CD4-positive, alpha-beta T cell treated with Interferon gamma for 1 hour (primary cell): Measurements from ENCODE around the gene COL25A1.

Experiments used
- DNase-seq: peaks from one replicate; pipeline ENCODE4 v3.0.0-alpha.2; 2020

The COL25A1 gene

DNA sequence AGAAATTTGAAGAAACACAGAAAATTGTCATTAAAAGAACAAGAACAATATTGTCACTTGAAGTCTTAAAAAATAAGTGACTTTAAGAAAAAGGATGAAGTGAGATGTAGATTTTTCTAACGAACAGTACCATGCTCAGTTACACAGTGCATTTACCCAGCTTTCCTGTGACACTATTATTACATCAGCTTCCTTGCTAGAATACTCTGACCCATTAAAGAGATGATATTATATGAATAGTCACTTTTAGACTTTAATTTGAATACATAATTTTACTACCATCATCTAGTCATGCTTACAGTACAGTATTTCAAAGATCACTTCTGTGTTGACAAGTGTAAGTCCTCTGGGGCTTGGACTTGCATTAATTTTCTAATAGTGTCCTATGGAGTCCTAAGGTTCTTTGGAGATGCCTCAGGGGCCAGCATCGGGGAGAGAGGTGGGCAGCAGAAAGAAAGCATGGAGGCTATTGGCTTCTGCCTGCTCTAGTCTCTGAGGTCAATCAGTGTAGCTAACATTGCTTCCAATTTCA is 10.7 kb downstream of the COL25A1 start:
- DNase-seq = no peak

DNA sequence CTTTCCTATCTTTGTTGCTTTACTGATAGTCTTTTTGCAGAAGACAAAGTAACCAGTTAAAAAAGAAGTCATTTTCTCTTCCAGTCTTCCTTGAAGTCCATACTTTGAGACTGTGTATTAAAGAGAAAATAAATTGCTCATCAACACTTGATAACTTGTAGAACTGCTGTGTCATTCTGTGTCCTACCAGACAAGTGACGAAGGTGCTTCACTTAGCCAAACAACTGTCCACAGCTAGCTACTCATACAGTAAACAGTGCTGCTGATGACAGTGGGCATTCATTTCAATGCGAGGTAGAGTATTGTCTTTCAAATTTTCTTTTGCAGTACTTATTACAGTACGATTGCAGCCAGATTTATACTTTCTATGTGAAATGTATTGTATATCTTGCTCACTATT is 11.5 kb downstream of the COL25A1 start:
- DNase-seq = no peak

DNA sequence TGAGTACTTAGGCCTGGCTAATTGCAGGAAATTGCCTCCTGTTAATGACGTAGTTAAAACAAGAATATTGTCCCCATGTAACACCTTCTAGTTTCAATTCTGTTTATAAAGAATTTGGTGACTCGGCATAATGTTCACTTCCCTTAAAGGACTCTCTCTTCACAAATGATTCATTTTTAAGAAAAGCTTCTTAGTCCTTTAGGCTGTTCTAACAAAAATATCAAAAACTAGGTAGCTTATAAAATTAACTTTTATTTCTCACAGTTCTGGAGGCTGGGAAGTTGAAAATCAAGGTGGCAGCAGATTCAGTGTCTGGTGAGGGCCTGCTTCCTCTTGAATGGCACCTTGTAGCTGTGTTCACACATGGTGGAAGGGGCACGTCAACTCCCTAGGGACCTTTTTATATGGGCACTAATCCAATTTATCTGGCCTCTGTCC is 23.8 kb downstream of the COL25A1 start:
- no peak for DNase-seq

DNA sequence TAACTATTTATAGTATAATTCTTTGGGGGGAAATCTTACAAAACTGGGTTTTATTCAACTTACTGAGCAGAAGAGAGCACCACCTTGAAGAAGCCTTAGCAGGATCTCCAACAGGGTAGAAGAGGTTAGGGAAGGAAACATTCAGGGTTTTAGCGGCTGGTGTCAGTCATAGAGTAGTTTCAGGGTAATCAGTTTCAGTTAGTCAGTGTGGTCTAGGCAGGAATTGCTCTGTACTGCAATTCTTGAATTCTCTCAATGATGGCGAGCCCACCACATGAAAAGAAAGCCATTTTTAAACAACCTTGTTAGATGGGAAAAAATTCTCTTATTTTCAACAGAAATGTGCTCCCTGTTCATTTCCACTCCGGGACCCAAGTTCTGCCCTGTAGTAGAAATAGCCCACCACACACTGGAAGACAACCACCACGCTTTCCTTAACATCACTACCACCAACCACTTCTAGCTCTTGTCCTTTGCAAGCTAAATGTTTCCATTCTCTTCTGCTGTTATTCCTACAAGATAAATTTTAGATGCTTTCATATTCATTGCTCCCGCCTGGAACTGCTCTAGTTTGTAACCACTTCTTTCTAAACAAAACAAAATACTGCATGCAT is 25.9 kb downstream of the COL25A1 start:
- DNase-seq = no peak

DNA sequence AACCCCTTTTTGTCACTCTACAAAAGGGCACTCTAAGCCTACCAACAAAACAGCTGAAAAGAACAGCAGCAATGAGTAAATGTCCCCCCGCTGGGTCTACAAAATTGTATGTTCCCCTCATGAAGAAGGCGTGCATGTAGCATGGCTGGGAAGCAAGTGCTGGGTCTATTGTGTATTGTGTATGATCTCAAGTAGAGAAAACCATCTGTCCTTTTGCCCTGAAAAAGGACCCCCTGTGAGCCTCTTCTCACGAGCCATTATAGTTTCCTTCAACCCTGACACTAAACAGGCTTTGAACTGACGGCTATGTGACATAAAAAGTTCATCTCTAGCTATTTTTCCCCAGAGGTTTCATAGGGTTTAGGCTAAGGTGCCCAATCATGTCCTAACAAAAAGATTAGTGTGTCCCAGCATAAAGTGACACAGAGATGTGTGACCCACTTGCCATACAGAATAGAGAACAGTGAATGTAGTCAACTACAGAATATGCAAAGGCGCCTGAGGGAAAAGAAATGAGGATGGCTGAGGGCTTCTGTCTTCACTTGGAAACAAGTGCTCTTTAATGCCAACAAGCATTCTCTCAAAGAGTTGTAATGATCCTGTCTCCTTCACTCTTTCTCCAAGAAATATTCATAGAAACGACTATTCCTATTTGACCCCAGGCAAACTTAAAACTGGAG is 27.3 kb downstream of the COL25A1 start:
- DNase-seq = no peak

DNA sequence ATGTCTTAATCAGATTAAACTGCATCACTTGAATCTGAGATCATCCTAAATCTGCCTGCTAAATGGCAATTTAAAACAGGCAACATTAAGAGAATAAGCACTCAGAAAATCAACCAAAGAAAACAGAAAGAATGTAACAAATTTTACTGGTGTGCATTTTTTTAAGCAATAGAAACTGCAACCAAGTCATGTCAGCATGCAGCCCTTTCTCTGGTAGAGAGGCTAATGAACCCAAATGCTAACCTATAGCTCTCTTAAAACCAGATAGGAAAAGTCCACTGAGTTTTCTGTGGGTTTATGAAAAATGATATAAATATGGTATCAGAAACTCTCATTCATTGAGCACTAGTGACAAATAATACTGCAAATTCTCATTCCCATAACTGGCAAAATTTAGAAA is 35.6 kb downstream of the COL25A1 start:
- DNase-seq = no peak

DNA sequence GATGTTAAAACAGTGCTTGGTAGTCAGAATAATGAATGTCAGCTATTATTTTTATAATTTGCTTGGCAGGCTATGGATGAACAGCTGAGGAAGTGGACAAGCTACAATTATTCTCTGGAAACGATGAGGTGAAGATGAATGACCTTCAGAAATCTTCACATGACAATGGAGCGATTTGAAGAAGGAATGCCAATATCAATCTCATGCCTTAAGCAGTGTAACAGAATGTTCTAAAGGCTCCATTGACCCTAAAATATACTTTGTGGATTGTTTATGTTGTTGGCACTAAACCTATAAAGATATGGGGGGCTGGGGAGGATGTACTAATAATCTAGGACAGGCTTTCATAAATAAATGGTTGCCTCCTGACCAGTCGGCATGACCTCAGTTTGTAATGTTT is 36.2 kb downstream of the COL25A1 start:
- DNase-seq = no peak

DNA sequence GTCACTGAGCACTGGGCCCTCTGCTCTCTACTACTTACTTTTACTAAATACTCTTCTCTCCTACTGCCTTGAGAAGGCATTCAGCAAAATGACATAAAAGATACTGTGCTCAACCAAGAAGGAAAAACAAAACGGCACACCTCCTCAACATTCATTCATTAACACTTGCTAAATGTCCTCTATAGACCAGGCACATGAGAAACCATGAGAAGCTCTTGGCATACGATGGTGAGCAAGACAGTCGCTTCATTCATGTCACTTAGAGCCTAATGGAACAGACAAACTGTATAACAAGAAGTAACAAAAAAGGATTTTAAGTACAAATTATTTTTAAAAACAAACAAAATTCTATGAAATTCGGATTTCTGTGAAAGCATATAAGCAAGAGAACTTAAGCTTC is 38.7 kb downstream of the COL25A1 start:
- no peak for DNase-seq

DNA sequence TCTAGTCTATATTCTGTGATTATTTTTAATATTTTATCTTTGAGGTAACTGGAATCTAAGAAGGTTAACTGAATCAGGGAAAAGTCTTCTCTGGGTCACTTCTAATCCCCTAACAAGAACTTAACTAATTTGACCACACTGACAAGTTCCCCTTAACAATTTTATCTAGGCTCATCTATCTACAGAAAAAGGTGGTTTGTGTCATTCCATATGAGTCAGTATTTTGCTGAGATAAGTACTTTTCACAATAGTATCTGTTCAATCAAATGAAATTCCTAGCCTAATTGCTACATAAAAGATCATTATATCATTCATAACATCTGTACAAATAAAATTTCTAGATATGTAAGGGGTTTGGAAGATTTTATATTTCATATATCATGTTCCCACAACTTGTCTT is 45.6 kb downstream of the COL25A1 start:
- DNase-seq = no peak

DNA sequence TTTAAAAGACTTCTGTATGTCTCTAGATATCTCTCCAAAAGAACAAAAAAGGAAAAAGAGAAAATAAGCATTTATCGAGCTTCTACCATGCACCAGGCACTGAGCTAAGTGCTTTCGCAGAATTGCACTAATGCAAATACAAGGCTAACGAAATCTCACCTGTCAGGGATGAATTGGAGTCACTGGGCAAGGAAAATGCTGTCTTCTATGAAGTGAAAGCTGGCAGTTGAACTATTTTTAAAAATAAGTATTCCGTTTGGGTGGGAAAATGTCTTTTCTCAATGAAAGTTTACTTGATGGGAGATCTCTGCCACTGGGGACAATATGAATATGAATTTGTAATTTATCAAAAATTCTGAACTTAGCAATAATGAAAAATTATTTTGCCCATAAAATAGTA is 47.6 kb downstream of the COL25A1 start:
- DNase-seq = no peak

DNA sequence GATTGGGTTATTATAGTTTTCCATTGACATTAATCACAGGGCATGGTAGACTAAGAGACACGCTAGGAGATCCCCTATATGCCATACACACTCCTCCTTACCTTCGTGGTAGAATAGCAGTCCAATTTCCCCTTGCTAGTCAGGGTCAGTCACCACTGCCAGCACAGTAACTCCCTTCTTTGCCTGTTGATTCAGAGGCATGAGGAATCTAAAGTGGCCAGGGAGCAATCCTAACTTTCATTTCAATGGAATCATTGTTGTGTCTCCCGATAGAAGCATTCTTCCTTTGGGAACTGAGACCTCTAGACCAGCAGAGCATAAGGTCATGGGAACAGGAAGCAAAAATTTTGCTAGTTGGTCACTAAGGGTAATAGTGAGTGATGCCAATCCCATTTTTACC is 51.1 kb downstream of the COL25A1 start:
- no peak for DNase-seq

DNA sequence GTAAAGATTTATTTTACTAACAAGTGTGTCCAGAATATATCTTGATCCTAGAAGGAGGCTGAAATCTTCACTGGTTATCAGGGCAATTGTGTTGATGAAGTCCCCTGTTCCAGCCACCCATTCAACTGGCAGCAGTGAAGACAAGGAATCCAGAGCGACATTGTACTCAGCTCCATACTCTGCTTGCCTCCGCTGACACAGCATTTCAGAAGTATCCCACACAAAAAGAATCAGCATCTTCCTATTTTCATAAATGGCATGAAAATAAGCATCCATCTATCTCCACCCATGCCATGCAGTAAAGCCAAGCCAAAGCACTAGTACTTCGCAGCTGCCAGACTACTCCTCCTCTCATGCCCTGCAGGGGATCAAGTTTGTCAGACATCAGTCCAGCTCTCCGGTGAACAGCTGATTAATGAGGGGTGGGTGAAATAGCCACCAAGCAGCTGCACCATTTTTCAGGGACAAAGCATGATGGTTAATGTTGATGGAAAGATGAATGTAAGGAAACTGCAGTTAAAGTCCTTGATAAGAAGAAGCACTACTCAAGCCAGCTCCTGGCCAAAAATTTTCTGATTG is 54.0 kb downstream of the COL25A1 start:
- no peak for DNase-seq

DNA sequence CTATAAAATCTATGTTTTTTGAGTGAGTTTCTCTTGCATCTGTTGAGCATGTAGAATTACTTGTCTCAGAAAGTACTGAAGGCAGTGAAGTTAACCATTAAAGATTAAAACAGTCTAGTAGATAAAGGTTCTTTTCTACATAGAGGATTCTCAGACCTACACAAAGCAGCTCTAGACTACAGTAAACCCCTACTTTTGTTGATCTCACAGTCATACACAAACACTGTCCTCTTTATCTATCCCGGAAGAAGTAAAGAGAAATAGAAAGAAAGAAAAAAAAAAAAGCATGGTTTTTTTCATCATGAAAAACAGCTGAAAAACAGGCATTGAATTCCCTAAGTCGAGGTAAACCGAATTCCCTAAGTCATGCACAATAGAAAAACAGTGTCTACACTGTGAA is 58.6 kb downstream of the COL25A1 start:
- no peak for DNase-seq

DNA sequence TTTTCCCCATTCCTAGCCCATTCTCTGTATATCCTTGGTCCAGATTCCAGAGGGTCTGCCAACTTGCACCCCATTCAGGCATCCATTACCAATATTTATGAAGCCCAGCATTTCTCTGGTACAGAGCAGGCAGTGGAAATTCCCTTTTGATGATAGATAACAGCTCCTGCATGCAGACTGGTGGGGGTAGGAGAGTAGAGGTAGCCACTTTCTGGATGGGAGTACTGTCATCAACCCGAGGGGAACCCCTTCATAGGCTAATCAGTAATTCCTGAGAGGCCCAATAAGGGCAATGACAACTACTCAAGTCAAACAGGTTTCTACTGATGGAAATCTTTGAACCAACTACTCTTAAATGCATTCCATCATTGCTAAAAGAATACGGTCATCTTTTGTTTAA is 63.7 kb downstream of the COL25A1 start:
- no peak for DNase-seq

DNA sequence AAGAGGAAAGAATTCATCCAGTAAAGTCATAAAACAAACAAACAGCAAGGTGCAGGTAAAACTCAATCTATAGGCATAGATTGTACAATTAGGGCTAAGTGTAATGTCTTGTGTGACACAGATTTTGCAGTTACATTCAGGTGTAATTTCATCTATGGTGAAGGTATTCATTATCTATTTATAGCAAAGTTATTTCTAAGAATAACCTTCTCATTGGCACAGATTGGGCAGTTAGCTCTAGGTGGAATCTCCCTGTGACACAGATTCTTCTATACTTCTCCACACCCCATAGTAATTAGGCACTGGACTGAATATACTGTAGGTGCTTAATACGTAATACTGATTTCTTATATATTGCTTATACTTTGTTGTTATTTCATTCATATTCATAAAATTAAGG is 66.8 kb downstream of the COL25A1 start:
- no peak for DNase-seq

DNA sequence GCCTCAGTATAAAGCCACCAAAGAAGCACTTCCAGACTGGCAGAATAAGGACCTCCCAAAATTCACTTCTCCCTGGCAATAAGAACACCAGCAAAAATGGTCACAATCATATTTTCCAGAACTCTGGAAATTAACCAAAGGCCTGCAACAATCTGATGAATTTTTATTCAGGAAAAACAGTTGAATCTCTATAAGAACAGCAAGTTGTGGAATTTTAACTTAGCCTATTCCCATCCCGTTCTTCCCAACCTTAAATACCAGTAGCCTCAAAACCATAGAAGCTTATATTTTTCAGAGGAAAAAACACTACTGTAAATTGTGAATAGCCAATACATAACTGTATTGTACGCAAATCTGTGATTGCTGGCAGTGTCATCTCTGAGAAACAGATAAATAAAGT is 67.9 kb downstream of the COL25A1 start:
- no peak for DNase-seq

DNA sequence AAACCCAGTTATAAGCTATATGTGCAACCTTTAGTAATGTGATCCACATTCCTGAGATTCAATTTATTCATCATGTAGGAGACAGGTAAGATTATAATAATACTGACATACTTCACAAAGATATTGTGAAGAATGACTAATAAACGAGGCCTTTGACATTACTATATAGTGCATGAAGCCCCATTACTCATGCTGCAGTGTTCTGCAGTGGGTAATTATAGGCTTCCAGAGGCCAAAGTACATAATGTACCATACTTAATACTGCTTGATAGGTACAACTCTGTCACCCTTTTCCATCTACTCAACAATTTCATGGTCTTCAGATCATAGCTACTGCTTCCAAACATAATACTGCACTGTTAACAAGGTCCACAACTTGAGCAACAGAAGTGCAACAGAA is 68.9 kb downstream of the COL25A1 start:
- no peak for DNase-seq

DNA sequence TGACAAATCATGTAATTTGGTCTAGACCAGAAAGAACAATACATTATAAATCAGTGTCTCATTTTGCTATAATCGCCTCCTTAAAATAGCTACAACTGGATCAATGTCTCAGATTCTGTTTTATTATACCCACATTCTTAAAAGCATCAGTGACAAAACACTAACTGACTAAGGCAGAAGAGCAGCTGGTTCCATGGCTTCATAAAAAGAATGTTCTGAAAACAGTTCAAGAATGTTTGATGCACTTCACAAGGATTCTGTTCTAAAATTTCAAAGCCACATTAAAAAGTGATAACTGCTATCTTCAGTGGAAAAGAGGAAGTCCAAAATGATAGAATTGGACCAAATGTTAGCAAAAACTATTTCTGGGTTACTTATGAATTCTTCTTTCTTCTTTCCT is 69.8 kb downstream of the COL25A1 start:
- no peak for DNase-seq

DNA sequence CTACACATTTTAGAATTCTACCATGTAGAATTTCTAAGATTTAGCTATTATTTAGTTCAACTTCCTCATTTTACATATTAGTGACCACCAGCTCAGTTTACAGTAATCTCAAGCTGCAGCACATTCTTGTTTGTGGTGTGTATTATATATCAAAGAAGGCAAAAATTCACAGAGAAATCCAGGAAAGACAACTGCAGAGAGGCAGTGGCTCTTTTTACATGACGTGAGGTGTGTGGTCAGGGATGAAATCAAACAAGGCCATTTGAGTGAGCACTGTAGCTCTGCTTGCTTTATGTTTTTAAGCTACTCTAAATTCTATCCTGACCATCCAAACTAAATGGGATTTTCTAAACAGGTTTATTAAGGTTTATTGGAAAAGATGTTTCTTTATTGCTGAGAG is 71.1 kb downstream of the COL25A1 start:
- no peak for DNase-seq

DNA sequence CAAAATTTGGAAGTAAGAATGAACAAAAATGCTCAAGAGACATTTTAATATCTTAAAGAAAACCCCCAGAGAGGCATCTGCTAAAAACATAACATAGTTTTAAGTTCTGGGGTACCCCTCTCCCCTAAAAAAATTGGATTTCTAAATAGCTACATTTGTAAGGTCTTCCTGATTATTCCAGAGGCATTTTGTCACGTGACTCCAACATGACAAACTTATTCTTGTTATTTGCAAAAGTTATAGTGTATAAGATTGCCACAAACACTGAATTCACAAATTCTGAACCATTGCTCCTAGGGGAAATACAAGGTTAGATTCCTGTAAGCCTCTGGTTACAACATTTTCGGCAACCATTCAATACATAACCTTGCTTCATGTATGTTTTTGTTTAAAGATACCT is 73.4 kb downstream of the COL25A1 start:
- DNase-seq = no peak

DNA sequence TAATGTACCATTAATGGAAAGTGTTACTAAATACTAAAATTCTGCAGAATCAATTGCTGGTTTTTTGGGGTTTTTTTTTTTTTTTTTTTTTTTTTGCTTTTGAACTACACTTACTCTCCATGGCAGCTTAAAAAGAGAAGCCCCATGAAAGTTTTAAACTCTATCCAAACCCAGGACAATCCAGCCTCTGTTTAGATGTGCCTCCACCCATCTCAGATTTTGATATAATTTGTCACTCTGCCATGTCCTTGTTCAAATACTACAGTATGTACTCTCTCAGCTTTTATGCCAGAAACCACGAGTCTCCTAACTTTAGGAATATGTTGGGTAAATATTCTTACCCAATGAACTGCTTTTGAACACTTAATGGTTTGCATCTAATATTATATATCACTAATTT is 84.2 kb downstream of the COL25A1 start:
- DNase-seq = no peak

DNA sequence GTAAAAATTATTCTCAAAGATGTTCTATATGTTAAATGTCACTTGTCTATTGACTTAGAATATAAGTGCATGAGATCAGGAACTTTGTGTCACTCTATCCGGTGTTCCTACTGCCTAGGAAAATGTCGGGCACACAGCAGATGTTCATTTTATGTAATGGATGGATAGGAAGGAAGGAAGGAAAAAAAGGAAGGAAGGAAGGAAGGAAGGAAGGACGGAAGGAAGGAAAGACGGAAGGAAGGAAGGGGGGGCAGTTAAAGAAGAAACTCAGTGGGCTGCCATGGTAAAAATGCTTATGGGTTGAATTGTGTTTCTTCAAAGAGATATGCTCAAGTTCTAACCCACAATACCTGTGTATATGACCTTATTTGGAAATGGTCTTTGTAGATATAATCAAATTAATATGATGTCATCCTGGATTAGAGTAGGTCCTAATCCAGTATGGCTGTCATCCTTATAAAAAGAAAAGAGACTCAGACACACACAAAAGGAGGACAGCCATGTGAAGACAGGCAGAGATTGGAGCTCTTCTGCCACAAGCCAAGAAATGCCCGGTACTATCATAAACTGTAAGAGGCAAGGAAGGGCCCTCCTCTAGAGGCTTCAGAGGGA is 86.3 kb downstream of the COL25A1 start:
- DNase-seq = no peak

DNA sequence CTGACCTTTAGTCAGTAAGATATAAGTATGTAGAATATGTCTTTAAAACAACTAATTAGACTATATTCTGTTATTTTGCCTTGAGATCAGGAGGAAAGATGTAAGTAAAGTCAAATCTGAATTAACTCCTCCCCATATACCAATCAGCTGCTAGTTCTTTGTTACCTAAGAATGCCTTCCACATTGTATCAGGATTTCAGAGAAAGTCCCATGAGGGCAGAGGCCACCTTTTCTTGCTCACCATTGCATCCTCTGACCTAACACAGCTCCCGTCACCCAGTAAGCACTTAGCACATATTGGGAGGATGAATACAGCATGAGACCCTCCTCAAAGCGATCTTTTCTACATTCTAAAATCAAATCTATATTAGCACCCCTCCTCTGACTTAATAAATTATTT is 87.0 kb downstream of the COL25A1 start:
- no peak for DNase-seq
